Limb (tissue), 2 donors: ENCODE measurements around the gene PODN.

Experiments
- DNase-seq, 2 donors: peaks; one replicate each; pipeline ENCODE4 v3.0.0-alpha.2; 2016; ENCODE audit errors: extremely low spot score in 2 of 2

PODN gene

DNA sequence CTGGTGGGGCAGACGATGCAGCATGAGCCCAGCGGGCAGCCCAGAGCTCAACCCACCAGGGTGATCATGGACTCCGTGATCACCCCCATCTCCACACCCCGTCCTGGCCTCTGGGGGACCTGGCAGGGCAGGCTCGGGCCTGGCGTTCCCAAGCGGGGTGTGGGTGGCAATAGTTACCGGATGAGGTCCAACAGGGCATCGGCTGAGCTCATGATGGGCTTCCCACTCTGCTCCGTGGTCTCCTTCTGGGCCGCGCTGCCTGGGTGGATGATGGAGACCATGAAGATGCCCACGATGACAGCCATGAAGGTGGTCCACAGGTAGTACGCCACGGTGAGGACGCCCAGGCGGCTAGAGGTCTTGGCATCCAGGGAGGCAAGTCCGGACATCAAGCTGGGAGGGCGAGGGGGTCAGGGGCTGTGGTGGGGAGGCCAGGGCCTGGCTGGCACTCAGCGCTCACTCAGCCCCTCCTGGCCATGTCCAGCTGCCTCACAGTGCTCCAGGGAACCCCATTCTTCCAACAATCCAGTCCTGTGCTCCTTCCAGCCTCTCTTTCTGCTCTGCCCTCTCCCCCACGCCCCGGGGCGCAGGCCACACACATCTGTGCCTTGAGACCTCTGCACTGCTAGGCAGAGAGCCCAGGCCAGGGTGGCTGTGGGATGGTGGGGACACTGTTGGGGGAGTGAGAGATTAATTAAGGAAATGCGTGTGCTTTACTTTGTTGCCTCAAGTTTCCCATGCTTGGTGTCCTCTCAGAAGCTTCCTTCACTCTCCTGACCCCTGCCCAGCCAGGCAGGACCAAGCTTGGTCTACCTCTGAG is 52.8 kb downstream of the PODN start:
- no peak for DNase-seq

DNA sequence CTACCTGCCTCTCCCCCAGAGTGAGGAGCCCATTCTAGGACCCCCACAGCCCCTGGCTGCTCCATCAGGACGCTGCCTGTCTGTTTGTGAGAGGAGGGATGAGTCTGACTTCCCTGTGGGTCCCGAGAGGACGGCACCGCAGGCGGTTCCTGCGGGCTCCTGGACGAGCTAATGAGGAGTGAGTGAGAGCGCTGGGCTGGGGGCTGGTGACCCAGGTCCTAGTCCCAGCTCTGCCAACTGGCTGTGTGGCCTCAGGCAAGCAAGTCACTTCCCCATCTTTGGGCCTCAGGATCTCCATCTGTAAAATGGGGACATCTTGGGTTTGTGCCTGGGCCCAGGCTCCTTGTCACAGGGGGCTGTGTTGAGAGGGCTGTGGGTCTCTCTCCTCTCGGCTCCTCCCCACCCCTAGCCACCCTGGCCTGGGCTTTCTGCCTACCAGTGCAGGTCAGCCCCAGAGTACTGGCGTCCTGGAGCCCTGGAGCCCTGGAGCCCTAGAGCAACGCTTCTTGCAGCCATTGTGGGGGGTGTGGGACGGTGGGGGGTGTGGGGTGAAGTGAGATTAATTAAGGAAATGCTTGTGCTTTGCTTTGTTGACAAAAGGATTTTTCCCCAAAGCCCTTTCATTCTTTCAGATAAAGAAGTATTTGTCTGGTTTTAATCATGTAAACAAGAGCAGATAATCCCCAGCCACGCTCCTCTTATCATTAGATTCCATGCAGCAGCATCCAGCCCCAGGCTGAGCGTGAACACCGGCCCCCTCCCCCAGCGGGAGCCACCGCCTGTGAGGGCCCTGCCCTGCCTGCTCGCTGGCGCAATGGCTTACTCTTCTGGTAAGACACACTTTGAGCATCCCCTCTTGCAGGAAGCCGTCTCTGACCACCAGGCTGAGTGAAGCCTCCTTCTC is 53.6 kb downstream of the PODN start:
- no peak for DNase-seq

DNA sequence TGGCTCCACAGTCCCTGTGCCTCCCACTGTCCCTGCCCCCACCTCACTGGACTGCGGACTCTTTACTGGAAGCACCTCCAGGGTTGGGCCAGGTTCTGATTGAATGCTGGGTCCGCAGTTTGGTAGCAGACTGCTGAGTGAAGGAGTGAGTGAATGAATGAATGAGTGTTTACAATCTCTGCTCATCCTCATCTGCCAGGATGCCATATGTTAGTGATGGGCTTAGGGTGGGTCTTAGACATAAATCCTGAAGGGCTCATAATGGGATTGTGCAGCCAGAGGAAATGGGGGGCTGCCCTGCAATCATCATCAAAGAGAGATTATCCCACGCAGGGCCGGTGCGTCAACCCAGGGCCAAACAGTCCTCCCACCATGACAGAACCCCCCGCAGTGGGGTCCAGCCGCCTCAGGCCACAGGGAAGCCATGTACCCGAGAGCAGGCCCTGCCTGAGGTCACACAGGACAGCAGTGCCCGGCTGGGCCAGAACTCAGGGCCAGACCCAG is 54.3 kb downstream of the PODN start:
- DNase-seq: no peak

DNA sequence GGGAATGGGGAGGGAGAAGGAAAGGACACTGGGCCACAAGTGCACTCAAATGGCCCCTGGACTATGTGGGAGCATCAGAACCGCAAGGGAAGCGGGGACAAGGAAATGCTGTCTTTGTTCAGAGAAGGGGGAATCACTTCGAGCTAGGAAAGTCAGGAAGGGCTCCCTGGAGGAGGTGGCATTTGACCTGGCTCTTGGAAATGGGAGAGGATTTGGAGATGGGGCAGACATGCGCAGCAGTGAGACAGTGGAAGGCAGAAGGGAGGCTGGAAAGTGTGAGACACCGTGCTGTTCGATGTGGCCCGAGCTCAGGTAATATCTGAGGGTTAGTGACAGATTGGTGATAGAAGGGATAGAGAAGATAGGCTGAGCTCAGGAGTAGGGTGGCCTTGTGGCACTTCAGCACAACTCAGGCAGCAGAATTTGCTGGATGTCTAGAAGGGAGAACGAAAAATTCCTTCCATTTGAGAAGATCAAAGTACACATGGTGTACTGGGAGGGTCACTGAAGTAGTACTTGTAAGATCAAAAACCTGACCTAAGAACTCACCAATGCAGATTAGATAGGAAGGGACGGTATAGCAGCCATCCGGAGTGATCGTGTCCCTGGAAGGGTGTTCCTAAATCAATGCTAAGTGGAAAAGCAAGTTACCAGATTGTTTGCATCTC is 55.1 kb downstream of the PODN start:
- no peak for DNase-seq

DNA sequence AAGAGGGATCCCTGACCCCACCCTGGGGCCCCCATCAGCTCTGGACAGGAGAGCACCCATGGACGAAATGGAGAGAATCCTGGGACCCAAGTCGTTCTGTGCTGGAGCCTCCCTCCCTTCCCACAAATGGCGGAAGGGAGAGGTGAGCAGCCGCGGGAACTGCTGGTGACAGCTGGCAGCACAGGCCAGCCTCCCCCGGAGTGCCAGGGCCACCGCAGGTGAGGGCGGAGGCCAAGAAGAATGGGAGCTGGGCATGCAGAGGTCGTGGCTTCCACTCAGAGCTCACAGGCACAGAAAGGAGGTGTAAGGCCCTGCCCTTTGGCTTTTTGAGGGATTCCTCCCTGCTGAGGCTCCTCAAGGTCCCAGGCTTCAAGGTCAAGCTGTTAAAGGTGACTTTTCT is 55.8 kb downstream of the PODN start:
- DNase-seq: no peak

DNA sequence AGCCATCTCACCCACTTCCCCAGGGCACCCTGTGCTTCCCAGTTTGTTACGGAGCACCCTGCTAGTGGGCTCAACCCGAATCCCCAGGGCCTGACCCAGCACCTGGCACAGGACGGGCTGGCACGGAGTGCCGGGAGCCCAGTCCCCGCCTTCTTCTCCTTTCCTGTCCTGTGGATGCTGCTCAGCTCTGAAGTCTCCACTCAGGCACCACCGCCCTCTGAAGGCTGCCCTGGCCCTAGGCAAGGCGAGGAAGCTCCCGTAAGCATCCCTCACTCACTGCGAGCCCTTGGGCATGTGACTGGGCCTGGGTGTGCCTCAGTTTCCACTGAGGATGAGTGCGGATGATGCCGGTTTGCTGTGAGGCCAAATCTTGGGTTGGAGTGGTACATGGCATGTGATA is 58.6 kb downstream of the PODN start:
- no peak for DNase-seq

DNA sequence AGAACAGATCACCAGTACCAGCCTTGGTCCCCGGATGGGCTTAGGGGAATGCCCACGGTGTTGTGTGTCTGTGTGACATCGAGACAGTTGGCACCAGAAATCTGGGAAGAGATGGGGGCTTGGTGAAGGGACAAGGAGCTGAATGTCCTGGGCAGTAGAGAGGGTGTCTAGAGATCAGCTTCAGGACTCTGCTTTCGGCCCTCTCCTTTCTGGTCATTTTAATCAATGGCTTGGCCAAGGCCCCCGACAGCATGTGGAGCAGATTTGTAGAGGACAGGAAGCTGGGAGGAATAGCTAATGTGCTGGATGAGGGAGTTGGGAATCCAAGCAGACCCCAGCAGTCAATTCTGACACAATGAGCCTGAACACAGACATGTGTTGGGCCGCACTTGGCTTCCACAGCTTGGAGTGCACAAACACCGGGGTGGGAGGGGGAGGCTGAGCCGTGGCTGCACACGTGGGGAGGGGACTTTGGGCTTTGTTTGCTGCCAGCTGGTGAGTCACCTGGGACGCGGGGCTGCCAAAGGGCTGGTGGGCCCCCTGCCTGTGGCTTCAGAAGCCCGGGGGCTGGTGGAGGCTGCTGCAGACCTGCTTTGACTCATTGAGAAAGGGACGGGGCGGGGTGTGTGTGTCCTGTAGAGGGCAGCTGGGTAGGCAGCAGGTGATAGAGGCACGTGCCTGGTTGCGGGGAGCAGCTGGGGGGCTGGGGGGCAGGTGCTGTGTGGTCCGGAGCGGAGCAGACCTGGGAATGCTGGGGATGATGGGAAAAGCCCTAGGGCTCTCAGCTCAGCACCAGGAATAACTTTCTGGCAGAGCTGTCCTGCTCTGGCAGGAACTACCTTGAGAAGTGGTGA is 59.5 kb downstream of the PODN start:
- DNase-seq: peak; percentile 84 to 86

DNA sequence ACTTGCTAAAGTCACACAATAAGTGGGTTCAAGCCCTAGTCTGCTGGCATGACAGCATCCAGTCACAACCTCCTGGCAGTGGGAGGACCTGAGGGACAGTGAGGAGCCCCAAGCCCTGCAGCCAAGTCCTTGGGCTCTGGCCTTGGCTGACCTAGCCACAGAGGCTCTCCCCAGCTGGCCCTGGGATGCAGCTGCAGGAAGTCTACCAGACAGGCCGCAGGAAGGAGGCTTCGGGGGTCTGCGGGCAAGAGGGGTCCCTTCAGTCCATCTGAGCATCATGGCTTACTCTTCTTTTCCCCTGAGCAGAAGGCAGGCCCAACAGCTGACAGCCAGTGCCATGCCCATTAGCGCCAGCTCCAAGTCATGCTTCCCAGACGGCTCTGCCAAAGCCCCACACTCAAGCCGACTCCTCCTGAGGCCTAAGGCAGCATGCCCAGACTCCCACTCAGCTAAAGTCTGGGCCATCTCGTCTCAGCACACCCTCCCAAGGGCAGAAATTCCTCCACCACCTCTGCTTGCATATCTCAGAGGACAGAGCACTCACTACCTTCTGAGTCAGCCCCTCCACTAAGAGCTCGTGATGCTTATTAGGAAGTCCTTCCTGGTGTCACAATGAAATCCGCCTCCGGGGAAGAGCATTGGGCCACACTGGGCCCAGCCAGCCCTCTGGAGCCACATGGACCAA is 60.3 kb downstream of the PODN start:
- no peak for DNase-seq

DNA sequence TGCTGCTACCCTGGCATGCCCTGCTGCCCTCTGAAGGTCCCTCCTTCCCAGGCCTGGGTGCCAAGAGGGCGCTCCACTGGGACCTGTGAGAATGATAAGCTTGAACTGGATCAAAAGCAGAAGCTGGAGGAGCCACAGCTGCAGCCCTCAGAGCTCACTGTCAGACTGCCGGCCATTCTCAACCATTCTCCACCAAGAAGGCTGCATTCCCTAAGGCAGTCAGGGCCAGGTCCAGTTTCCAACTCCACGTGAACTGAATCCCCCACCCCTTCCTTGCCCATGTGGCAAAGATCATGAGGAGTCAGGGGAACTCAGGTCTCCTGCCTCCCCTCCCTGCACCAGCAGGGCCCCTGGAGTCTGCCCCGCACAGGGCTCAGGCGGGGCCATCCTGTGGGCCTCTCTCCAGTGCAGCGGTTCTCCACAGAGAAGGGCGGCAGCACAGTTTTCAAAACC is 61.0 kb downstream of the PODN start:
- DNase-seq: no peak

DNA sequence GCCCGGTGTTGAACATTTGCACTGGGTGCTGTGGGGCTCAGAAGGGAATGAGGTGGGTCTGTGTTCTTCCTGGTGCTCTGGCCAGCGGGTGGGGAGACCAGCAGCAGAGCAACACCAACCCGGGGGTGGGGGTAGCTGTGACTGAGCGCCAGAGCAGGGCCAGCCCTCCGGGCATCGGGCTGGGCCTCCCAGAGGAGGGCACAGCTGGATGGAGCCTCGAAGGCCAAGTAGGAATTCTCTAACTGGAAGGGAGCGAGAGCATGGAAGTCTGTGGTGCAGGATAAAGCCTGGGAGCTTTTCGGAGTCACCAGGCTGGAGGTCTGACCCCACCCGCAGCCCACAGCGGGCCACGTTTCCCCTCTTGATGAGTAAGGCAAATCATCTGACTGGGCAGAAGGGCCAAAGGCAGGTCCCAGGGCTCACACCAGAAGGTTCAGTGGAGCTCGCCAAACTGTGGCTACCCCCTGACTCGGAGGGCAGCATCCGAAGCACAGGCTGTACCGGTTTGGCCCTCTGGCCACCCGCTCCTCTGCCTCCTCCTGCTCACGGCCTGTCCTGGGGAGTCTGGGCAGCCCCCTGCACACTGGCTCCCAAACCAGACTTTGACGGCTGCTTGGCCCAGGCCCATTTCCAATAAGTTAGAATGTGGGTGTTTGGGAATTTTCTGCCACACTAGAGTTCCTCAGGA is 61.6 kb downstream of the PODN start:
- no peak for DNase-seq

DNA sequence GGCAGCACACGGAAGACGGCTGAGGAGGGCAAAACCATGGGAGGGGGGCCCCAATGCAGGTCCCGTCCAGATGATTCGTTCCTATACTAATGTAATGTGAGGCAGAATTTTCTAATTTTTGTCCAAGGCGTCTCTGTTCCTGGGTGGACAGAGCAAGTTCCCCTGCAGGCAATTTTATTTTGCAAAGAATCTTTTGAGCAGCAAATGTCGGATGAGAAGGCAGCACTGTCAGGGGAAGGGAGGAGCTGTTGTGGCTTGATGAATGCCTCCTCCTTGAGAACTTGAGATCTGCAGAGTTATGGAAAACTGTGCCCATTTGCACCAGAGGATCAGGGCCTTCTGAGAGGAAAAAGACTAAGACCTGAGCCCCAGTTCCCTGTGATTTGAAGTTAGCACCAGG is 63.1 kb downstream of the PODN start:
- DNase-seq: no peak

DNA sequence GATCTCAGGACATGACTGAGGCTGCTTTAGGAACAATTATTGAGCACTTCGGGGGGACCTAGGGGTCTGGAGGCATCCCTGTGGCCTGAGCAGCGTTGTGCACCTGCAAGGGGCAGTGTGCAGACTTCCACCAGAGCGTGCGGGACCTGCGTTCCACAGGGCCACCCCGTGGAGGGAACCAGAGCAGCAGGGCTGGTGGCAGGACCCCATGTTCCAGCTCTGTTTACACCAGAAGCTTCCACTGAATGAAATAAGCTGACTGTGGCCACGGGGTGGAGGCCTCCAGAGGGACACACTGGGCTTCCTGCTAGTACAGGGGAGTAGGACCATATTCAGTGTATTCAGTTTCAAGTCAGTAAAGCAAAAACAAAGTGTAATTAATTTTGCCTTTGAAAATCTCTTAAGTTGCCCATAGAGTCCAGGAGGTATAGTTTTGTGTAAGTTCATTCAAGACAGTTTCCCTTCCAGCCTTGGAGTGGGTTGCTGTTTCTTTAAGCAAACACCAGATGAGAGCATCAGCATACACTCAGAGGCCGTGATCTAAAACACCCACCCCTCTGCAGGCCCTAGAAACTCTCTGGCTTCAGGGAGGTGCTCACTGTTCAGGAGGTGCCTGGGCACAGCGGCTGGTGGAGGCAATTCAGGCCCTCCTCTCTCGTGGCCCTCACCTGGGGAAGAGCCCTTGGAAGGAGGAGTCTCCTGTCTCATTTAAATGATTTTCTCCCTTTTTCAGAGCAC is 63.8 kb downstream of the PODN start:
- DNase-seq: no peak

DNA sequence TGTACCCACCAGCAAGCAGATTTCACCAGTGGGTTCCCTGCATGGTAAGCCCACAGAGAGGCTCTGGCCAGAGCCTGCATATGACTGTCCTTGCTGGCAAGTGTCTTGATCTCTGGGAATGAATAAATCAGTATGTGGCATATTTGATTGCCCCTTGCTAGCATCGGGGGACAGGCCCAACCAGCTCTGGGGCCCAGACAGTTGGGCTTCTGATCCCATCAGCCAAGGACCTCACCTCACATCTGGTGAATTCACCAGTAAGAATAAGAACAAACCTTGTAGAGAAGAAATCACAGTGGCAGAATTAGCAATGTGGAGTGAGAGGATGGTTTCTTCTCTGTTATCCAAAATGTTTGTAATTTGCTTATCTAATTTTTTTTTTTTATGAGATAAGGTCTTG is 64.5 kb downstream of the PODN start:
- no peak for DNase-seq

DNA sequence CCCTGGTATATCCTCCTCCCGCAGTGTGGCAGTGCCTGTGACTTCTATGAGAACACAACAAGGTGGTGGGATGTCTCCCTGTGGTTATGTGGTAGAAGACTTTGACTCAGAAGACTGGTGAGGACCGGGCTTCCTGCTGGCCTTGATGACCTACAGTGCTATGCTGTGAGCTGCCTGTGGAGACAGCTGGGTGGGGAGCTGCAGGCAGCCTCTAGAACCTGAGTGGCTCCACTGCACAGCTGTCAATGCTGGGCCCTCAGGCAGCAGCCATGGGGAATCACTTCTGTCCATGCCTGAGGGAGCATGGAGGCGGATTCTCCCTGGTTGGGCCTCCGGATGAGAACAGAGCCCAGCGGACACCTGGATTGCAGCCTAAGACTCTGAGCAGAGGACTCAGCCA is 65.5 kb downstream of the PODN start:
- DNase-seq: no peak

DNA sequence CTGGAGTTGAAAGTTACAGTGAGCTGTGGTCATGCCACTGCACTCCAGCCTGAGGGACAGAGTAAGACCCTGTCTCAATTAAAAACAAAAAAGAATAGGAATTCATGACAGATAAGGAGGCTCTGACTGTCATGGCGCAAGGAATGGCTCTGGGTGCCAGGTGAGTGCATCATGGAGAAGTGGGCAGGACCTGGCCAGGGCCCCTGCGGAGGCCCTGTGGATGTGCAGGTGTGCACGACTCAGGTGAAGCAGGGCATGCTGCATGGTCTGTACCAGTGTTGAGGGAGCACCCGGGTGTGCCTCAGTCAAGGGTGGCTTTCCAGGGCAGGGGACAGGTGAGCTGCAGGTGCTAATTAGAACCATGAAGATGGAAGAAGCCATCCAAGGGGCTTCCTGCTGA is 66.4 kb downstream of the PODN start:
- peak in 1 of 2 donors; percentile 11 for DNase-seq

DNA sequence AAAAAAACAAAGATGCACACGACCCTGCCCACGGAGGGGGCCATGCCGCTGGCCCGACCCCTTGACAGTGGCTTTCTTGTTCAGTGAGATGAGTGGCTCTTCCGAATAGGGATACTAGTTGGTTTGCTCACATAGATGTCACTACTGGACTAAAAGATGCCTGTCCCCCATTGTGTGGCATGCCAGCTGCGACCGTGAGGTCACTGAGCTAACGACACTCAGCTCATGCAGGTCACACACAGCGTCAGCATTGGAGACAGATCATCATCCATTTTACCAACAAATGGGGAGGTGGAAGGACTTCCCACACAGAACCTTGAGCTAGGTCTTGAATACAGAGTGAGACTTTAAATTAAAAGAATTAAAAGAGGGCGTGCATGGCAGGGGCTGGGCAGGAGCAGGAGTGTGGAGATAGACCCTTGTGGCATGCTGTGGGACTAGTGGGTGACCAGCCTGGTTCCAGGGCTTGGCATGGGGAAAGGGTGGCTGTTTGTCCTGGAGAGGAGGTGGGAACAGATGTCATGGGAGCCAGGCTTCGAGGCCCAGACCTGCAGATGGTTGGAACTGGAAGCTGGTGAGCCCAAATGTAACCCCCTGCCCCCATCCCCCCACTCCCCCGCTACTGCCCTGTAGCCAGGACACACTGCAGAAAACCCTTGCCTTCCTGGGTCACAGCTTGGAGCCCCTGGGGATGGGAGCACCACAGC is 68.0 kb downstream of the PODN start:
- DNase-seq: peak in 1 of 2 donors; percentile 21

DNA sequence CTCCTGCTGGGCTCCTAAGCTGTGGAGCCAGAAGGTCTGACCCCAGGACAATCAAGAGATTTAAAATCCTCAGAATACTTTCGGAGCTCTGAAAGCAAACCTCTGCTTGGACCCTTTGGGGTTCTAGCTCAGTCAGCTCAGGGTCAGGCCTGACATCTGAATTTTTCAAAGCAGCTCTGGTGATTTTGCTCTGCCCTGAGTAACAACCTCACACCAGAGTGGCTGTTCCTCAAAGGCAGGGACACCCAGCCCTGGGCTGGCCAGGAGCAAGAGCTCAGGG is 68.5 kb downstream of the PODN start:
- peak in 1 of 2 donors; percentile 14 for DNase-seq

DNA sequence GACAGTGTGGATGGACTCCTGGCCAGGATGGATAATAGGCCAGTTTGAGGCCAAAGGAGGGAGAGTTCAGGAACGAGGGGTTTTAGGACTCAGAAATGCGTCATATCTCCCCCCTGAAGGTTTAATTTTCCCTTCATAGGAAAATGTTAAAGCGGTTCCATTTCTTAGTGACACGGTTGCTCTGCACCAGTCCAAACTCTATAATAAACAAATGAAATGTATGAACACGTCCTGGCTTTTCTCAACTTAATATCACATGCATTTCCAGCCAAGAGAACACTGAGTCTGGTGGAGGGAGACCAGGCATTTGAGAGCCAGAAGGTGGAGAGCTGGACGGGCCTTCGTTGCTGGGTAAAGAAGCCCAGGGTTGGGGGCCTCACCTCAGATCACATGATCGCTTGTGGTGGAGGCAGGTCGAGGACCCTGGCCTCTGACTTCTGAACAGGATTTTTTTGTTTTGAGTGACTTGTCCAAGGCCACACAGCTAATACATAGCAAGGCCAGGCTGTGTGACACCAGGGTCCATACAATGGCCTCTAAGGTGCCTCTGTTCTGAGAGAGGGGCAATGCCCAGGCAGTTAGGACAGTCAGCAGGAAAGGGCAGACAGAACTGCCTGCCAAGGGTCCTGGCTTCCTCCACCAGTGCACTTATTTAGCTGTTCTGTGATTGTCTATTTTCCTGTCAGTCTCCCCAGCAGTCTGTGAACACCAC is 69.0 kb downstream of the PODN start:
- peak in 1 of 2 donors; percentile 5 for DNase-seq
